ENCODE data around the gene SYCP3.

GRCh38 chr12:101690544-101691098, 48.6 kb downstream of the SYCP3 start:
- TF ChIP-seq POLR2AphosphoS5 (IDR thresholded peaks at IDR 0.05; ENCODE audit: low read depth), result no peak
- no peak for TF ChIP-seq CTCF (IDR thresholded peaks at IDR 0.05; ENCODE audit: insufficient read depth, low read length)
- no peak for TF ChIP-seq SPI1 (IDR thresholded peaks at IDR 0.05; ENCODE audit: borderline replicate concordance, low read depth)
- no peak for TF ChIP-seq REST (IDR thresholded peaks at IDR 0.05; ENCODE audit: insufficient replicate concordance, low read depth)
- TF ChIP-seq GABPA (IDR thresholded peaks at IDR 0.05; ENCODE audit: low read depth), result no peak

Measured in HL-60 (cell line).